GM18526 (cell line): ENCODE measurements around the gene DAZAP2.

Experiments
- POLR2A ChIP-seq: IDR thresholded peaks from 3 replicates; pipeline ENCODE4 v1.6.1; 2011; ENCODE audit not compliant: insufficient read length; ENCODE audit errors: extremely low read depth

DAZAP2 gene

DNA sequence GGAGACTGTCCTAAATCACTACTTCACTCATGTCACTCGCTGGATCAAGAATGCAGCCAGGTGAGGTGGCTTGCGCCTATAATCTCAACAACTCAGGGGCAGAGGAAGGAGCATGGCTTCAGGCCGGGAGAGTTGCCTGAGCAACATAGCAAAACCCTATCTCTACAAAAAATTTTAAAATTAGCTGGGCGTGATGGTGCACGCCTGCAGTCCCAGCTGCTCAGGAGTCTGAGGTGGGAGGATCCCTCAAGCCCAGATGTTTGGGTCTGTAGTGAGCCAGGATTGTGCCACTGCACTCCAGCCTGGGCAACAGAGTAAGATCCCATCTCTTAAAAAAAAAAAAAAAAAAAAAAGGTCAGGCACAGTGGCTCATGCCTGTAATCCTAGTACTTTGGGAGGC, 25.7 kb downstream of the DAZAP2 start:
- no peak for TF ChIP-seq POLR2A

DNA sequence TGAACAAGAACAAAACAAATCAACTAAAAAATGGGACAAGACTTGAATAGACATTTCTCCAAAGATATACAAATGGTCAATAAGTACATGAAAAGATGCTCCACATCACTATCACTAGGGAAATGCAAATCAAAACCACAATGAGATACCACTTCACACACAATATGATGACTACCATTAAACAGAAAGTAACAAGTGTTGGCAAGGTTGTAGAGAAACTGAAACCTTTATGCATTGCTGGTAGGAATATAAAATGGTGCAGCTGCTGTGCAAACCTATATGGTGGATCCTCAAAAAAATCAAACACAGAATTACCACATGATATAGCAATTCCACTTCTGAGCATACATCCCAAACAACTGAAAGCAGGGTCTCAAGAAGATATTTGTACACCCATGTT, 26.4 kb downstream of the DAZAP2 start:
- TF ChIP-seq POLR2A = no peak

DNA sequence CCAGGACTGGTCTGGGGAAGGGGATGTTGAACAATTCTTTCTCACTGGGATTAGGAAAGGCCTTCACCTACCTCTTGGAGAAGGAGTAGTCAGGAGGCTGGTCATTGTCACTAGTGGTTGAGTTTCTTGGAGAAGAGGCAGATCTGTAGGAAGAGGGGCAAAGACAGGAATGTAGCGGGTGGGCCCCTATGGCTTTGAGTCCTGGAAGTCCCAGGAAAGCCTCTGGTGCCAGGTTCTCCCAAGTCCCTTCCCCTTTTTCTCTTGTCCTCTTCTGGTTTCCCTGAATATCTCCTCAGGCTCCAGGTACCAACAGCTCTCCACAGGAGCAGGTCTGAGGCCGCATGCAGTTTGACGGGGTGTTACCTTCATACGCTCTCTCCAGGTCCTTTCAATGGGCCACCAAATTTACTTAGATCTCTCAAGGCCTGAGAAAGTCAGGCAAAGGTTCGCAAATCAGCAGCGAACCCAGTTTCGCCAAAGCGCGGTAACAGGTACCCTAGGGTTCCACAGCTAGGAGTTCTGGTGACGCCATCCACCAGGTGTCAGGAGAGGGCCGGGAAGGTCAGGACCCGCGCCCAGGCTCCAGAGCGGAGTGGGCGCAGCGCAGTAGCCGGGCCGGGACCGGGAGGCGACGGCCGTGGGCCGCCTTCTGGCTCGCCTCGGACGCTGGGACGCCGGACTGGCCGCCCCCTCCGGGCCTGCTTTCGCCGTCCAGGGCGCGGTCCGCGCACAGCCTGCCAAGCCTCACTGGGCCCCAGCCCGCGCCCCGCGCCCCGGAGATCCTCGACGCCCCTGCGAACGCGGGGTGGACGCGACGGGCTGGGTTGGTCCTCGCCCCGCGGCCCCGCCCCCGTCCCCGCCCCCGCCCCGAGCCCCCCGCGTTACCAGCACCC, 30.8 kb downstream of the DAZAP2 start:
- no peak for TF ChIP-seq POLR2A

DNA sequence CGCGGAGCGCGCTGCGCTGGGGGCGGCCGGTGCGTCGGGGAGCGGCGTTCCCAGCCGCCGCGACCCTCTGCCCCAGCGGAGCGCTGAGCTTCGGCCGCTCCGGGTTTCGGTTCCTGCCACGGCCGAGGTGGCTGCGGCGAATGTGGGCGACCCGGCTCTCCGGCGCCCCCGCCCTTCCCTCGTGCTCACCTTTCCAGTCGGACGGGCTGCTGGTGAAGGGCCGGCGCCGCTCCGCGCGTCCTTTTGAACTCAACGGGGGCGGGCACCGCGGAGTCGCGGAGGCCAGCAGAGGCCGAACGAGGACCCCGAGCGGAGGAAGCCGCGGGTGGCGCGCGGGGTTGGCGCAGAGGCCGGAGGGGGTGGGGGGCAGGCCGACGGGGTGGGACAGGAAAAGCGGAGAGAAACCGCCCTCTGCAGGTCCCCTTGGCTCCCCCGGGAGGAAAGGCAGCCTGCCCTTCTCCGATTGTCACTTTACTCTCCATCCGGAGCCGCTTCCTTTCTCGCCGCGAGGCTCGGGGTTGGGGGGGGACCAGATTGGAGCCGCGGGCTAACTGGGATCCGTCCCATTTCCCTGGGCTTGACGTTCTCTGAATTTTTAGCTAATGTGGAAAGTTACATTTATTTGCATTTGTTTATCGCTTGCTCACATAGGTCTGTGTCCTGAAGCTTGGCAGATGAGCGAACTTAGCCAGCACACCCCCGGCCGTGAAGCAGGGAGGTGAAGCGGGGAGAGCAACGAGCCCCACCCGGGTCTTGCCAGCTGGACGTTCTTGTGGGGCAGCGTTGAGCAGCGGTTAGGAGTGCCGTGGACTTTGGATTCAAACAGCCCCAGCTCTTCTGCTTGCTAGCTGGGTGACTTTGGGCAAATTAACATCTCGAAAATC, 31.7 kb downstream of the DAZAP2 start, which contains the start of gene SMAGP:
SMAGP (minus strand) TSS at position 349 of the 884 bp plus-strand sequence. CDS start 1,137 bp downstream, outside the sequence.
- TF ChIP-seq POLR2A = no peak

DNA sequence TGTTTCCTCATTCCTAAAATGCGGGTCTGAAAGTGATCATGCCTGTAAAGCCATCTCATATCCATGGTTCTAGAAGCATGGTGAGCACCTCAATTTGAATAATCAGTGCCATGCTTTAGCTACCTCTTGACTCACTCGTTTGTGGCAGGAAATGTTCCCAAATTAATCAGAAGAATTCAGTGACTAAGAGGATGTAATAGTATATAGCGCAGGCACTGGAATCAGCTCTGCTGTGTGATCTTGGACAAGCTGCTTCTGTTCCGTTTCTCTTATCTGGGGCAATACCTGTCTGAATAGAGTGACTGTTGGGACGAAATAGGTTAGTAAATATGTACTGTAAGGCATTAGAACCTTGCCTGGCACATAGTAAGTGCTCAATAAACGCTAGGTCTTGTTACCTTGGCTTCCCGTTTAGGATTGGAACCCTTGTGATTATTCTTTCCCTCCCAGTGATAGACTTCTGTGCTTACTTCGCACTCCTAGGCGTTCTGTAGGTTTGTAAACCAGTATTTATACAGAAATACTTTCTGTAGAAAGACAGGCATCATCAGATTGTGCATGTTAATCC, 32.4 kb downstream of the DAZAP2 start:
- TF ChIP-seq POLR2A = no peak

DNA sequence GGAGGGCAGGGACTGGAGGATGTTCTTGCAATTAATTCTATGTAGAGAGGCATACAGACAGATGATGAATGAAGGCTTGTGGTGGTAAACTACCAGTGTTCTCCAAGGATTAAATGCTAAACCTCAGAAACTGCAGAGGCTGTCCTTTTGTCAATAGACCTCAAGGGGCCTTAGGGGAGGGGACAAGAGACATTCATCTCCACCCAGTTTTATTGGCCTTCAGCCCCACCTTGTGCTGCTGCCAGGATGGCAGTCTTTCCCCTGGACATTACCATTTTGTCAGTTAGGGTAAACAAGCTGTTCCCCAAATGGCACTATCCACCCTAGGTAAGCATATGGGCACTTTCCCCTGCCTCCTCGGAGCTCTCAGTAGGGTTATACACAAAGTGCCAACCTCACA, 36.5 kb downstream of the DAZAP2 start:
- TF ChIP-seq POLR2A = no peak

DNA sequence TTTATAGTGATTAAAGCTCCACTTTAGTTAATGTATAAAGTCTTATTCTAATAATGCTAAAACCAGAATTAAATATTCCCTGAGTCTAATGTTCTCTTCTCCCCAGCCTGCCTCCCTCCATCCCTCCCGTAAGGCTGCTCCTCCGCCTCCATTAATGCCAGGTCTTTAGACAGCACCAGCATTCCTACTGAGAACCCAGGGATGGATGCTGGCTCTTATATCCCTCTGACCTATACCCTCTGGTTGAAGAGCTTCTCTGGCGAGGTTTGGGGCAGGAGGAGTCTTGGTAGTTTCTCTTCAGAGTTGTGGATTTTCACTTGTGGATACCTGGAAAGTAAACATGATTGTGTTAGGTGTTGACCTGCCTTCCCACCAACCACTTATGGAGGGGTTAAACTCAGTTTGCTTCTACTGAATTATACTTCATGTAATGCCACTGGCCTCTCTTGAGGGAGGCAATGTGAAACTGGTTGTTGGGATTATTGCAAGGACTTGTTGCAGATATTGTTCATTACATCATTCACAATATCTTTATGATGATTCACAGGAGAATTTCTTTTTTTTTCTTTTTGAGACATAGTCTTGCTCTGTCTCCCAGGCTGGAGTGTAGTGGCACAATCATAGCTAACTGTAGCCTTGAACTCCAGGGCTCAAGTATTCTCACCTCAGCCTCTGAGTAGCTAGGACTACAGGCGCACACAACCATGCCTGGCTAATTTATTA, 42.7 kb downstream of the DAZAP2 start:
- no peak for TF ChIP-seq POLR2A

DNA sequence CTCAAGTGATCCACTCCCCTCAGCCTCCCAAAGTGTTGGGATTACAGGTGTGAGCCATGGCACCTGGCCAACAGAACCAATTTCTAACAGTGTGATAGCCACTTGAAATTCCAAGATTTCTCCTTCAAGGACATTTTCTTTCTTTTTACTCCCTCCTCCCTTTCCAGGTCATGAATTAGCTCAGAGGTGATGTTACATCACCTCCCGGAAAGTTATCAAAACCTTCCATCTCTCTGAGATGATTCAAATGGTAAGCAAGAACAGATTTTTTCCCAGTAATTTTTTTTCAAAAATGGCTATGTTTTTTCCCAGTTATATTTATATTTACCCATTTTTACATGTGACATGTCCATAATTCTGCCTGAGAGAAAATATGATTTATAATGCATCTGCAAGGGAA, 47.2 kb downstream of the DAZAP2 start:
- TF ChIP-seq POLR2A = no peak
